Measurements from ENCODE around the gene TMEM236.
"Not testable (repeated sequence)": the region's sequence is repeated elsewhere in the genome, so short reads cannot be mapped to it uniquely, and the experiment has no call there.

TMEM236 gene, protein sequence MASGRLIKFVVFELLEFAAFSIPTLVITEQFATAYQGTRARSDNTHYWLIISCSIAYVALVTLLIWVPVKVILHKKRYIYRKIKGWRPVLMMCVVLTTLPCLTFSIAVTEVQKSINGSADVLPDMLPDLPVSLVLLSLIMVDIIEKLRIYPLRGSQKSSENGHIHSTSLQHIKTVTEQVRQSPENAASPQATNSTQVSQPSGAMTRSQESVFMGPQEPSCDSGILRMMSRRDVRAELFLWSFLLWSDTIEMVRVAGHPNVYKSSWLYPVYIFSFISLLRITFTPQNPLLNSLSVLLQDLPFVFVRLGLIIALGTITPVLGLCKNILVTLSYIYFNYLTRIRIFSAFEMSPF

DNA sequence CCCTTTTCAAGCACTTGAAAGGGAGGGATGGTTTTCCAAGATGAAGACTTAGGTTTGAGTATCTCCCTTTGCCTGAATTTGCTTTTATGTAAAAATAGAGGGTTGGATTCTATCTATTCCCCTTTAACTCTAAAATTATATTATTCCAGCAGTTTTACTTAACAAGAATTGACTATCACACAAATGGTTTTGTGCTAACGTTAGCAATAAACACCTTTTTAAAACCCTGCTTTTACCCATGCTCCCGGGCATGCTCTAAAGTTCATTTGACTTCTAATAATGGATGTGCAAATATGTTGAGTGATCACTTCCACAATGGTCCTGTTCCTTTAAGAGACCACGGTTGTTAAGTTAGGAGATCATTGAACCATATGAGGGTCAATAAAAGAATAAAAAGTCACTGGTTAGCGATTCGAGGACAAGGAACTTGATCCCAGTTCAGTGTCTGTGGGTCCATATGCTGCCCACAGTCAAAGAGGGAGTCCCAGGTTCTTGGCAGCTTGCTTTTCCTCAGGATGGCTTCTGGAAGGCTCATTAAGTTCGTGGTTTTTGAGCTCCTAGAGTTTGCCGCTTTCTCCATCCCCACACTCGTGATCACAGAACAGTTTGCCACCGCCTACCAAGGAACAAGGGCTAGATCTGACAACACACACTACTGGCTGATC is at the start of gene TMEM236:
Gene TMEM236 (plus strand): TSS at position 421 of the 665 bp plus-strand sequence. CDS start 95 bp downstream, at position 516.
- Histone ChIP-seq H3K27me3 (ENCODE audit: low read depth) (no peaks in the 10 kb centered on the region), H3K36me3 (replicated peaks) (no peaks in the 10 kb centered on the region), H3K9me3 (no peaks in the 10 kb centered on the region), H3K4me3 (no peak within 1 kb of the TSS), H3K4me1 (no peaks in the 10 kb centered on the region)
- DNase-seq (ENCODE audit: low spot score in 2 of 2): no peak
- in situ Hi-C loops (cut with MboI; ENCODE audit: low sequenced_read_pairs): no loop called here

DNA sequence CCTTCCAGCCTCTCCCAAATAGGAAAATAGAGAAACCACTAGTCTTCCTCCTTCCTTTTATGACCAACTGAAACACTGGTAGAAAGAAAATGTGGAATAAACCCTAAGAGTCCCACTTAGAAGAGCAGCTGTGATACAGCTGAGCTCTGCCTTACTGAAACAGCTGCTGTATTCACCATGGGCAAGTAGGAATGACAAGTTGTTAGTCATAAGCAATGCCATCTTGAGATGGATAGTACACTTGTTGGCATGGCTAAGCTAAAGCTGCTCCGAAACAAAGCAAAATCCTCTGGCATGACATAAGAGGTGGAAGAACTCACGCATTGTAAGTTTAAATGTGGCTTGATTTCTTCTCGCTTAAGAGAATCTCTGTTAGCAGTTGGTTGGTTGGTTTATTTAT is 48.3 kb upstream of the TMEM236 start:
- Histone ChIP-seq H3K36me3 (replicated peaks) (peaks cover 7% of the 10 kb centered on the region), H3K9me3 (no peaks in the 10 kb centered on the region), H3K4me1 (no peaks in the 10 kb centered on the region), H3K27me3 (ENCODE audit: low read depth) (no peaks in the 10 kb centered on the region), H3K4me3 (no peak overlapping the region)
- DNase-seq (ENCODE audit: low spot score in 2 of 2): no peak
- in situ Hi-C loops (cut with MboI; ENCODE audit: low sequenced_read_pairs): no loop called here

- no peaks in the 10 kb centered on the region for H3K27me3 ChIP-seq (ENCODE audit: low read depth)
- in situ Hi-C loops (cut with MboI; ENCODE audit: low sequenced_read_pairs): no loop called here
- H3K4me1 ChIP-seq: no peaks in the 10 kb centered on the region
- DNase-seq (ENCODE audit: low spot score in 2 of 2): no peak
- no peaks in the 10 kb centered on the region for H3K9me3 ChIP-seq
- H3K4me3 ChIP-seq: no peak overlapping the region
- H3K36me3 ChIP-seq (replicated peaks): peaks cover 9% of the 10 kb centered on the region
These were observed 43.2 kb upstream of the TMEM236 start for GRCh38 chr10:17708821-17709220.

DNA sequence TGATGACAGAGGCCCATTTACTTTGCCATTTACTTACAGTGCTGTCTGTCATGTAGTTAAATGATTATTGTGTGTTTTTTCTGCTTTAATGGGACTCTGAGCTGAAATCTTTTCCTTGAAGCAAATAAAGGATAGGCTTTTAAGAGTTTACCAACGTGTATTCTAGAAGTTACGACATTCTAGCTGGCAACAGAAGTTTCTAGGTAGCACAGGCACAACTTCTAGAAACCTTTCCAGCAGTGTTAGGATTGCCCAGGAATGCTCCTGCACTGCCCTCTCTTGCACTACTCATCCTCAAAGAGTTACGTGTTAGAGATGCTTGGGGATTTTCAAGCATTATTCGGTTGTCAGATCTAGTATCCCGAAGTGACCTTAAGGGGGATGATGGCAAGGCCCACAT is 42.5 kb upstream of the TMEM236 start:
- no peak for DNase-seq (ENCODE audit: low spot score in 2 of 2)
- Histone ChIP-seq H3K4me1 (no peaks in the 10 kb centered on the region), H3K9me3 (no peaks in the 10 kb centered on the region), H3K27me3 (ENCODE audit: low read depth) (no peaks in the 10 kb centered on the region), H3K36me3 (replicated peaks) (peaks cover 11% of the 10 kb centered on the region), H3K4me3 (no peak overlapping the region)
- in situ Hi-C loops (cut with MboI; ENCODE audit: low sequenced_read_pairs): no loop called here

DNA sequence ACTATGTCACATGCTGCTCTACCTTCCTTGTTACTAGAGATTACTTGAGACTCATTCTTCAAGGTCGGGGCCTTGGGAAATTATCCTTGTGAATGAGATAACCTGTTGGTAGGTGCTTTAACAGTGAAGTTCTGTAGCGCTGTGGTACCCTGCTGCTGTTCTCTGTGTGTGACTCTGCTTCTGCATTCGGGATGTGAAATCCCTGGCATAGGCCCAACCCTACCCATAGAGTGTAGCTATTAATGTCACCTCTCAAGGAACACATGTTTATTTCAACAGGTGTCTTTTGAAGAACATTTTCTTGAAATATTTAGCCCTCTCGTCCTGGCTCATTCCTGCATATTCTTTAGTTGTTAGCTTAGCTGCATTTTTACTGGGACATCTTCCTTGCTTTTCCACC is 41.8 kb upstream of the TMEM236 start:
- in situ Hi-C loops (cut with MboI; ENCODE audit: low sequenced_read_pairs): no loop called here
- Histone ChIP-seq H3K27me3 (ENCODE audit: low read depth) (no peaks in the 10 kb centered on the region), H3K4me3 (no peak overlapping the region), H3K9me3 (no peaks in the 10 kb centered on the region), H3K4me1 (no peaks in the 10 kb centered on the region), H3K36me3 (replicated peaks) (peaks cover 12% of the 10 kb centered on the region)
- DNase-seq (ENCODE audit: low spot score in 2 of 2): no peak

DNA sequence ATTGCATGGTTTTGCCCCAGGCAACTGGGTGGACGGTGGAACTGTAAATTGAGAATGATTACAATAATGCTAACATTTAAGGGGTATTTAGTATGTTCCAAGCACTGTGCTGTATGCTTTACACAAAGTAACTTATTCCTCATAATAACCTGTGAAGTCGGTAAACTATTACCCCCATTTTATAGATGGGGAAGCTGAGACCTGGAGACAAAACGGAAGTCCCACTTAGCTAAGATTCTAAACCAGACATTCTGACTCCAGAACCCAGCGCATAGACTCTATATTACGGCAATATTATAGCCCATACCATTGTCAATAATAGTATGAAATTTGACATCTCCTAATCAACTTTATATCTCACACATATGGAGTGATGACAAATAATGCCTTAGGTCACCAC is 39.9 kb upstream of the TMEM236 start:
- H3K4me1 ChIP-seq: 0 out of 2 replicates have a peak, but pooled peaks cover 2% of the 10 kb centered on the region
- DNase-seq (ENCODE audit: low spot score in 2 of 2): no peak
- peaks cover 10% of the 10 kb centered on the region; the same call in 1 of the 2 replicates for H3K36me3 ChIP-seq (replicated peaks)
- no peaks in the 10 kb centered on the region for H3K9me3 ChIP-seq
- H3K27me3 ChIP-seq (ENCODE audit: low read depth): no peaks in the 10 kb centered on the region
- H3K4me3 ChIP-seq: no peak overlapping the region
- in situ Hi-C loops (cut with MboI; ENCODE audit: low sequenced_read_pairs): no loop called here

DNA sequence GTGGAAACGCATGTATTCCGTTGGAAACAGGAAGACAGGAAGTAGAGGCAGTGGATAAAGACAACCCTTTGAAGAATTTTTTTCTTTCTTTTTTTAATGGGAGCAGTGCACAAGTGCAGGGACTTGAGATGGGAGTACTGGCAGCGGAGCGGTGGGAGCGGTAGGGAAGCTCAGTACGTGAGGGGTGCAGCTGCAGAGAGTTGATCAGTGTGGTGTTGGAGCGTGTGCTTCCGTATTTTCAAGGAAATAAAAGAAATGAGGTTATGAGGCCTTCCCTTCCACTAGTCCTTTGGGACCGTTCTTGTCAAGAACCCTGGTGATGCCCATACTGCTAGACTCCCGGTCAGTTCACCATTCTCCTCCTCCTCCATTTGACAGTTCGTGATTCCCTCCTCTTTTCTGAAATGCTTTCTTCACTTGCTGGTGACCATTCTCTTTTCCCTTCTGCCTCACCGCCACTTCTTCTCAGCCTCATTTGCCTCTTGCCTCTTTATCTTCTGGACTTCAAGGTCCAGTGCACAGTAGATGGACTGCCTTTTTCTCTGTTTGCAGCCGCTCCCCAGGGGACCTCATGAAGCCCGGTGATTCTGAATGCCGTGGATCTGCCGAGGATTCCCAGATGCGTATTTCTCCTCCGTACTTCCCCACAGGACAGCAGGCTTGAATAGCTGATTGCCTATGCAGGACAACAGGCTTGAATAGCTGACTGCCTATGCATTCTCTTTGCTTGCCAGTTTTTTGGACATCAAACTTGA is 39.1 kb upstream of the TMEM236 start:
- 0 out of 2 replicates have a peak, but pooled peaks cover 2% of the 10 kb centered on the region for H3K4me1 ChIP-seq
- in situ Hi-C loops (cut with MboI; ENCODE audit: low sequenced_read_pairs): no loop called here
- no peak overlapping the region for H3K4me3 ChIP-seq
- no peaks in the 10 kb centered on the region for H3K9me3 ChIP-seq
- no peaks in the 10 kb centered on the region for H3K27me3 ChIP-seq (ENCODE audit: low read depth)
- H3K36me3 ChIP-seq (replicated peaks): peaks cover 10% of the 10 kb centered on the region; the same call in 1 of the 2 replicates
- no peak for DNase-seq (ENCODE audit: low spot score in 2 of 2)

DNA sequence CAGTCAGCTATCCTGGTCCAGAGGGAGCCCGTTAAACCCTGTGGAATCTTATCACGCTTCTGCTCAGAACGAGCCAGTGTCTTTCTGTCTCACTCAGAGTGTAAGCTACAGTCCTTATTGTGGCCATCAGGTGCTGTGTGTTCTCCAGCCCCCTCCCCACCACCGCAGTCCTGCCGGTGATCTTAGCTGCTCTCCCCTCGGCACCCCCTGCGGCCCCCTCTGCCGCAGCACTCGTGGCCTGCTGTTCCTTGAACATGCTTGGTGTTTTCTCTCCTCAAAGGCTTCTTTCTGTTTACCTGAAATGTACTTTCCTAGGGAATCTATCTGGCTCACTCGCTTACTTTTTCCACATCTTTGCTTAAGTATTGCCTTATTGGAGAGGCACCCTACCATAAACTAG is 38.2 kb upstream of the TMEM236 start:
- Histone ChIP-seq H3K9me3 (no peaks in the 10 kb centered on the region), H3K4me3 (no peak overlapping the region), H3K4me1 (0 out of 2 replicates have a peak, but pooled peaks cover 2% of the 10 kb centered on the region), H3K36me3 (replicated peaks) (peaks cover 9% of the 10 kb centered on the region; the same call in 1 of the 2 replicates), H3K27me3 (ENCODE audit: low read depth) (no peaks in the 10 kb centered on the region)
- in situ Hi-C loops (cut with MboI; ENCODE audit: low sequenced_read_pairs): no loop called here
- DNase-seq (ENCODE audit: low spot score in 2 of 2): no peak

DNA sequence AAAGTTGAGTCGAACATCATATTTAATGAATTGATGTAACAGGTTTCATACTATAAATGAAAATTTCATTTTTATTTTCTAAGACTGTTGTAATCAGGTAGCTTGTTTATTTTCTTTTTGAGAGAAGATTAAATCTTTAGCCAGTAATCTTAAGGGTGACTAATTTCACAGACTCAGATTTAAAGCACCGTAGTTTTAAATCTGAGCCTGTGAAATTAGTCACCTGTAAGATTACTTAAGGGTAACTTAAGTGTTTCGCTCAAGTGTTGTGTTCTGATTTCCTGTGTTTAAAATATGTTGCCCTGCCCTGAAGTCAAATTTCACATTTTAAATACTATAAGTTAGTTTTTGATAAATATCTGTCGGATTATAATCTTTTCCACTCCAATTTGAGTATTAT is 35.8 kb upstream of the TMEM236 start:
- H3K36me3 ChIP-seq (replicated peaks): peaks cover 7% of the 10 kb centered on the region; the same call in 1 of the 2 replicates
- 0 out of 2 replicates have a peak, but pooled peaks cover 2% of the 10 kb centered on the region for H3K4me1 ChIP-seq
- no peaks in the 10 kb centered on the region for H3K27me3 ChIP-seq (ENCODE audit: low read depth)
- no peaks in the 10 kb centered on the region for H3K9me3 ChIP-seq
- in situ Hi-C loops (cut with MboI; ENCODE audit: low sequenced_read_pairs): no loop called here
- no peak for DNase-seq (ENCODE audit: low spot score in 2 of 2)
- H3K4me3 ChIP-seq: no peak overlapping the region

DNA sequence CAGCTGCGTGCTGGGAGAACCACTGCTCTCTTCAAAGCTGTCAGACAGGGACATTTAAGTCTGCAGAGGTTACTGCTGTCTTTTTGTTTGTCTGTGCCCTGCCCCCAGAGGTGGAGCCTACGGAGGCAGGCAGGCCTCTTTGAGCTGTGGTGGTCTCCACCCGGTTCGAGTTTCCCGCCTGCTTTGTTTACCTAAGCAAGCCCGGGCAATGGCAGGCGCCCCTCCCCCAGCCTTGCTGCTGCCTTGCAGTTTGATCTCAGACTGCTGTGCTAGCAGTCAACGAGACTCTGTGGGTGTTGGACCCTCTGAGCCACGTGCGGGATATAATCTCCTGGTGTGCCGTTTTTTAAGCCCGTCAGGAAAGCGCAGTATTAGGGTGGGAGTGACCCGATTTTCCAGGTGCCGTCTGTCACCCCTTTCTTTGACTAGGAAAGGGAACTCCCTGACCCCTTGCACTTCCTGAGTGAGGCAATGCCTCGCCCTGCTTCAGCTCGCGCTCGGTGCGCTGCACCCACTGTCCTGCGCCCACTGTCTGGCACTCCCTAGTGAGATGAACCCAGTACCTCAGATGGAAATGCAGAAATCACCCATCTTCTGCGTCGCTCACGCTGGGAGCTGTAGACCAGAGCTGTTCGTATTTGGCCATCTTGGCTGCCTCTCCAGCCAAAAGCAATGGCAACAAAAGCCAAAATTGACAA is 29.5 kb upstream of the TMEM236 start:
- H3K4me3 ChIP-seq; DNase-seq (ENCODE audit: low spot score in 2 of 2); H3K27me3 ChIP-seq (ENCODE audit: low read depth); H3K9me3 ChIP-seq; in situ Hi-C loops (cut with MboI; ENCODE audit: low sequenced_read_pairs); H3K36me3 ChIP-seq (replicated peaks); H3K4me1 ChIP-seq: not testable (repeated sequence)

DNA sequence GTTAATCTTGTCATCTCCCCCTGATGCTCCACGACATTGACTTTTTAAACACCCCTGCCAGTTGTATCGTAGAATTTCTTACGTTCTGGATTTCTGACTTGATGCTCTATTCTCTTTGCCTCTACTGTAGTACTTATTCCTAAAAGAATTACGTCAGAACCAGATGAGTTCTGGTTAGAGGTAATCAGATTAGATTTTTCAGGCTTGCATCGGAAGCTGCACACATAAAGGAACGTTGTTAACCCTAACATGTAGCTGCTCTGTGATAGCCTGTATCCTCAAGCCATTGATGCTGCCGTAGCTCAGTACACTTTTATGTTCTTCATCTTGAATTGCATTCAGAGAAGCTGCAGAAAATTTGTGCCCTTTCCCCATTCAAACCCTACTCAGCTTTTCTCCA is 26.3 kb upstream of the TMEM236 start:
- no peaks in the 10 kb centered on the region for H3K9me3 ChIP-seq
- in situ Hi-C loops (cut with MboI; ENCODE audit: low sequenced_read_pairs): no loop called here
- no peaks in the 10 kb centered on the region for H3K27me3 ChIP-seq (ENCODE audit: low read depth)
- no peak for DNase-seq (ENCODE audit: low spot score in 2 of 2)
- 0 out of 2 replicates have a peak, but pooled peaks cover 3% of the 10 kb centered on the region for H3K36me3 ChIP-seq (replicated peaks)
- H3K4me1 ChIP-seq: no peaks in the 10 kb centered on the region
- H3K4me3 ChIP-seq: no peak overlapping the region

DNA sequence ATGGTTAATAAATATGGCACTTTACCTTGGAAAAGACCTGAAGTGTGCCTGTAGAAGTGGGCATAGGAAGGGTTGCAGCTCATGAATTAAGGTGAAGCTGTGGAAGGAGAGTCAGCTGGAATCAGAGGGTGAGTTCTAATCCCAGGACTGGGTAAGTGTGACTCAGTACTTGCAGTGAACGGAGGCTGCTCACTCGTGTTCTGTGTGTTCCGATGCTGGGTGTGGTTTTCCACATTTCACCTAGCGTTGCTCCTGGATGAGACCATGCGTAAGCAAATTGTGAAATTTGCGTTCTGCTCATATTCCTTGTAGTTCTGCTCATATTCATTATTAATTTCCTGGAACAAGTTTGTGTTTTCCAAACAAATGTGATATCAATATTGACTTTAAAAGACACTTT is 22.4 kb upstream of the TMEM236 start:
- no peak for DNase-seq (ENCODE audit: low spot score in 2 of 2)
- in situ Hi-C loops (cut with MboI; ENCODE audit: low sequenced_read_pairs): no loop called here
- no peaks in the 10 kb centered on the region for H3K27me3 ChIP-seq (ENCODE audit: low read depth)
- H3K9me3 ChIP-seq: no peaks in the 10 kb centered on the region
- H3K4me1 ChIP-seq: no peaks in the 10 kb centered on the region
- no peaks in the 10 kb centered on the region for H3K36me3 ChIP-seq (replicated peaks)
- no peak overlapping the region for H3K4me3 ChIP-seq

DNA sequence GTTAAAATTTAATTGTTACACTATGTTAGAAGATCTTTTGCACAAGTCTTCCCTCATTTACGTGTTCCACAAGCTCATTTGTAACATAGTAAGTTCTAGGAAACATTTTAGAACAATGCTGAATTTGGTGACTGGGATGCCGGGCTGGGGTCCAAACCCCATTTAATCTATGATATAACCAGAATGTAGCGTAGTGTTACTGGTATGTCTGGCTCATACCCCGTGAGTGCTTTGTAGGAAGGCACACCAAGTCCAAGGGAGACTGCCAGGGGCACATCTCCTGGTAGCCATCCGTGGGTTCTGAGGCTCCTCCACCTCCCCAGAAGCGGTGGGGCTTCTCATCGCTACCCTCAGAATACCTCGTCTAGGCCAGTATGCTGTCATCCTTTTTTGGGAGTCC is 21.3 kb upstream of the TMEM236 start:
- no peaks in the 10 kb centered on the region for H3K27me3 ChIP-seq (ENCODE audit: low read depth)
- no peaks in the 10 kb centered on the region for H3K9me3 ChIP-seq
- DNase-seq (ENCODE audit: low spot score in 2 of 2): no peak
- no peaks in the 10 kb centered on the region for H3K4me1 ChIP-seq
- no peaks in the 10 kb centered on the region for H3K36me3 ChIP-seq (replicated peaks)
- in situ Hi-C loops (cut with MboI; ENCODE audit: low sequenced_read_pairs): no loop called here
- no peak overlapping the region for H3K4me3 ChIP-seq

Measured in HAP-1 (cell line).